Measurements from ENCODE around the gene PDE6B.

Gene PDE6B

GRCh38 chr4:601612-602558, 23.5 kb upstream of the PDE6B start:
- DNase-seq = no peak

GRCh38 chr4:602559-602942, 22.8 kb upstream of the PDE6B start:
- peak; percentile 37 to 44 for DNase-seq

- no peak for DNase-seq
These were observed 21.2 kb upstream of the PDE6B start for GRCh38 chr4:604131-604530.

GRCh38 chr4:605702-606425, 19.5 kb upstream of the PDE6B start:
- DNase-seq = no peak

GRCh38 chr4:608236-608635, 17.1 kb upstream of the PDE6B start:
- DNase-seq = no peak

GRCh38 chr4:609400-610050, 15.8 kb upstream of the PDE6B start:
- no peak for DNase-seq

- no peak for DNase-seq
These were observed 14.7 kb upstream of the PDE6B start for GRCh38 chr4:610411-611261.

GRCh38 chr4:612052-612748, 13.2 kb upstream of the PDE6B start:
- DNase-seq = no peak

- DNase-seq = no peak
These were observed 12.6 kb upstream of the PDE6B start for GRCh38 chr4:612749-613125.

GRCh38 chr4:613126-613525, 12.2 kb upstream of the PDE6B start:
- DNase-seq = no peak

GRCh38 chr4:616091-616490, 9.3 kb upstream of the PDE6B start:
- DNase-seq = no peak

- DNase-seq = no peak
These were observed 8.3 kb upstream of the PDE6B start for GRCh38 chr4:616911-617643.

GRCh38 chr4:617644-618641, 7.4 kb upstream of the PDE6B start:
- DNase-seq = no peak

- no peak for DNase-seq
These were observed 5.2 kb upstream of the PDE6B start for GRCh38 chr4:620201-620600.

GRCh38 chr4:620851-621261, 4.5 kb upstream of the PDE6B start:
- DNase-seq = no peak

GRCh38 chr4:621296-622070, 3.9 kb upstream of the PDE6B start:
- DNase-seq = no peak

- DNase-seq = no peak
These were observed 3.0 kb upstream of the PDE6B start for GRCh38 chr4:622071-622995.
